A673 (cell line): ENCODE data around the gene RBM19. TPM values are rescaled to one million over a fixed set of nuclear protein-coding genes. Genes with fewer than 3 reads are reported as not detected.

ENCODE experiments used
- BruUV-seq: library from RNA; stranded (reverse); fragments of 400-500 nt; replicated peaks from 2 replicates; lab custom pipeline; 2021; lab: Mats Ljungman, UMichigan
- CTCF ChIA-PET: fragments of 300-600 bp; sonication (Branson Sonifier 250); formaldehyde crosslinking; loops from one replicate; lab custom pipeline; 2022; ENCODE audit warnings: antibody characterized with exemption; lab: Charles Lee
- POLR2A ChIA-PET: fragments of 300-600 bp; sonication (Branson Sonifier 250); formaldehyde crosslinking; loops from one replicate; lab custom pipeline; 2022; ENCODE audit warnings: antibody characterized with exemption; ENCODE audit not compliant: low non-redundant PET; lab: Charles Lee
- DNase-seq: peaks from one replicate; pipeline ENCODE4 v3.0.0-alpha.2; 2015; ENCODE audit warnings: low spot score
- H3K27ac ChIP-seq: fragments of 200-600 bp; sonication (generic); 2 replicates; pipeline ENCODE4 v1.5.1; 2016; ENCODE audit warnings: mixed run types, low read depth, mild to moderate bottlenecking, mixed read lengths, antibody characterized with exemption, low read length; ENCODE audit not compliant: poor library complexity, severe bottlenecking
- H3K27me3 ChIP-seq: fragments of 200-600 bp; sonication (generic); replicated peaks from 2 replicates; pipeline ENCODE4 v1.6.1; 2017; ENCODE audit warnings: mixed run types, low read depth, mild to moderate bottlenecking, mixed read lengths, antibody characterized with exemption, low read length; ENCODE audit not compliant: insufficient read depth, poor library complexity
- H3K36me3 ChIP-seq: fragments of 200-600 bp; sonication (generic); 2 replicates; pipeline ENCODE4 v1.6.1; 2016; ENCODE audit warnings: mixed run types, mild to moderate bottlenecking, mixed read lengths, antibody characterized with exemption, low read length; ENCODE audit not compliant: insufficient read depth, poor library complexity, severe bottlenecking
- H3K4me1 ChIP-seq: fragments of 200-600 bp; sonication (generic); 2 replicates; pipeline ENCODE4 v1.6.1; 2017; ENCODE audit warnings: mixed run types, mild to moderate bottlenecking, mixed read lengths, antibody characterized with exemption, low read length; ENCODE audit not compliant: insufficient read depth, poor library complexity, severe bottlenecking
- H3K4me3 ChIP-seq: fragments of 200-600 bp; sonication (generic); 2 replicates; pipeline ENCODE4 v1.5.1; 2016; ENCODE audit warnings: low read depth, mixed run types, mild to moderate bottlenecking, mixed read lengths, low read length; ENCODE audit not compliant: poor library complexity, severe bottlenecking
- H3K9me3 ChIP-seq: fragments of 200-600 bp; sonication (generic); 2 replicates; pipeline ENCODE4 v1.6.1; 2016; ENCODE audit warnings: mixed run types, low read depth, mild to moderate bottlenecking, mixed read lengths, antibody characterized with exemption, low read length; ENCODE audit not compliant: poor library complexity, severe bottlenecking
- CTCF ChIP-seq: fragments of 300-800, 200-600 bp; sonication (generic); conservative IDR thresholded peaks from 2 replicates; pipeline ENCODE4 v1.5.1; 2017; ENCODE audit warnings: low read depth, mild to moderate bottlenecking, antibody characterized with exemption, low read length, moderate library complexity, mixed read lengths
- EZH2 ChIP-seq: fragments of 200-600 bp; sonication (generic); IDR thresholded peaks from 2 replicates; pipeline ENCODE4 v1.6.1; 2017; ENCODE audit warnings: borderline replicate concordance, low read depth, mild to moderate bottlenecking, mixed read lengths, antibody characterized with exemption, low read length; ENCODE audit not compliant: poor library complexity, severe bottlenecking
- intact Hi-C: fragments of 100-400 bp; cut with micrococcal nuclease; formaldehyde crosslinking; loops from one replicate; pipeline ENCODE4 v1.10.0; 2022; ENCODE audit not compliant: unreplicated experiment
- total RNA-seq: library from RNA; stranded (reverse); gene quantifications from 2 replicates; pipeline ENCODE4 v1.2.3, GENCODE V29; 2021

RBM19 gene
- total RNA-seq, 1 experiment from 2014 or later, result 47.1 TPM

DNA sequence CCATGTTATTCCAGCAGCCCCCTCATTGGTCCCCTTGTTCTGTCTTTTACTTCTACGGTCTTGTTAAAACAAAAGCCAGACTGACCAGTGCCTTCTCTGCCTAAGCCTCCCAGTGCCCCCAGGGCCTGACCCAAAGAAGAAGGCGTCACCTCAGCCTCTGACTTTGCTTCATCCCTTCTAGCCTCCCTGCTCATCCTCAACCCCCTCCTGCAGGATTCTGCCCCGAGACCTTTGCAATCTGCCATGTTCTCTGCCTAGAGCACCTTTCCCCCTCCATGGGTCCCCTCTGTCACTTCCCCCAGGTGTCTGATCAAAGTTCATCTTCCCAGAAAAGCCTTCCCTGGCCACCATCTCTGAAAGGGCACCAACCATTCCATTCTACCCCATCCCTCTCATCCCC, 7.9 kb upstream of the RBM19 start:
- BruUV-seq, result no TSS peak
- TF ChIP-seq CTCF (no peak), EZH2 (no peak)
- H3K36me3 ChIP-seq, result no peaks in the 10 kb centered on the region
- H3K27me3 ChIP-seq, result peaks cover 23% of the 10 kb centered on the region
- no peaks in the 10 kb centered on the region for H3K9me3 ChIP-seq
- no peak overlapping the region for H3K4me3 ChIP-seq
- intact Hi-C loops, result no loop called here
- no peak overlapping the region for H3K27ac ChIP-seq
- ChIA-PET CTCF (no interaction called here), POLR2A (no interaction called here)
- DNase-seq, result no peak
- no peaks in the 10 kb centered on the region for H3K4me1 ChIP-seq

DNA sequence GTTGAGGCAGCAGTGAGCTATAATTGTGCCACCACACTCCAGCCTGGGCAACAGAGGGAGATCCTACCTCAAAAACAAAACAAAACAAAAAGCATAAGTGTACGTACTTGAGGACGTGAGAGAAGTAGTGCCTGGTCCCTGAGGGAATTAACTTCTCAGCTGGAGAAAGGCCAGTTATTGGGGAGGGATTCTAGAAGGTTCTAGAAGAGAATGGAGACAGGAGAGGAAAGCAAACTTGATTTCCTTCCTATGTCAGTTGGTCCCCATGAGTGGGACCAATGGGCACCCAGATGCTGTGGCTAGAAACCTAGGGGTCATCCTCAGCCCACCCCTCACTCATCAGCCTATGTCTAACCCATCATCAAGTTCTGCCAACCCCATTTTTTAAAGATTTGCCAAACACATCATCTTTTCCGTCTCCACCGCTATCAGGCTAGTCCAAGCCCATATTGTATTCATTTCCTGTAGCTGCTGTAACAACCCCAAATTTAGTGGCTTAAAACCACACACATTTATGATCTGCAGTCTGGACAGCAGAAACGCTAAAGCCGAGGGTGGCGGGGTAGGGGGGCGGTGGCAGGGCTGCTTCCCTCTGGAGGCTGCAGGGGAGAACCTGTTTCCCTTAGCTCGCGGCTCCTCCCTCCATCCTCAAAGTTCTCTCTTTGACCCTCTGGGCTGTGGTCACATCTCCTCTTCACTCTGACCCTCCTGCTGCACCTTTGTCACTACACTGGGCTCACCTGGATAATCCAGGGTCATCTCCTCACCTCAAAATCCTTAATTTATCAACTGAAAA, 7.2 kb upstream of the RBM19 start:
- DNase-seq, result no peak
- no peak for TF ChIP-seq EZH2
- no peak for TF ChIP-seq CTCF
- ChIA-PET CTCF (no interaction called here), POLR2A (no interaction called here)
- Histone ChIP-seq H3K27ac (no peak overlapping the region), H3K27me3 (peaks cover 23% of the 10 kb centered on the region), H3K9me3 (no peaks in the 10 kb centered on the region), H3K4me1 (no peaks in the 10 kb centered on the region), H3K4me3 (no peak overlapping the region), H3K36me3 (no peaks in the 10 kb centered on the region)
- intact Hi-C loops, result no loop called here
- BruUV-seq, result no TSS peak

GRCh38 chr12:113971392-113971791, 5.3 kb upstream of the RBM19 start:
- no peaks in the 10 kb centered on the region for H3K4me1 ChIP-seq
- intact Hi-C loops, result no loop called here
- DNase-seq, result no peak
- ChIA-PET CTCF (no interaction called here), POLR2A (no interaction called here)
- H3K4me3 ChIP-seq, result no peak overlapping the region
- no TSS peak for BruUV-seq
- H3K9me3 ChIP-seq, result no peaks in the 10 kb centered on the region
- TF ChIP-seq CTCF, result no peak
- TF ChIP-seq EZH2, result no peak
- H3K27me3 ChIP-seq, result peaks cover 23% of the 10 kb centered on the region
- no peaks in the 10 kb centered on the region for H3K36me3 ChIP-seq
- no peak overlapping the region for H3K27ac ChIP-seq
